Activated T-cell treated with anti-CD3 and anti-CD28 coated beads, Interleukin-2, amount 50 U/mL, for 1 hour (primary cell): ENCODE results near the gene SMIM22.

Source experiments
- DNase-seq: peaks from one replicate; pipeline ENCODE4 v3.0.0-alpha.2; 2020

The SMIM22 gene

GRCh38 chr16:4795181-4795827 lies at the start of gene SMIM22:
Gene SMIM22, plus strand, starts transcription at chr16:4795369. Its CDS starts 366 bp downstream, at chr16:4795735.
- no peak for DNase-seq

GRCh38 chr16:4746215-4746614 lies 49.0 kb upstream of the SMIM22 start:
- DNase-seq, result no peak

GRCh38 chr16:4746991-4747574 lies 48.1 kb upstream of the SMIM22 start:
- DNase-seq, result no peak

- no peak for DNase-seq
These were observed 47.1 kb upstream of the SMIM22 start for GRCh38 chr16:4747906-4748681.

GRCh38 chr16:4748682-4749411 lies 46.3 kb upstream of the SMIM22 start:
- DNase-seq, result no peak

GRCh38 chr16:4749700-4750257 lies 45.4 kb upstream of the SMIM22 start:
- DNase-seq, result no peak

GRCh38 chr16:4750896-4751295 lies 44.3 kb upstream of the SMIM22 start:
- no peak for DNase-seq

- DNase-seq, result no peak
These were observed 42.6 kb upstream of the SMIM22 start for GRCh38 chr16:4752351-4753100.

- no peak for DNase-seq
These were observed 41.9 kb upstream of the SMIM22 start for GRCh38 chr16:4753227-4753626.

GRCh38 chr16:4754865-4755264 lies 40.3 kb upstream of the SMIM22 start:
- no peak for DNase-seq

- DNase-seq, result no peak
These were observed 39.5 kb upstream of the SMIM22 start for GRCh38 chr16:4755687-4756086.

GRCh38 chr16:4760221-4760910 lies 34.8 kb upstream of the SMIM22 start:
- DNase-seq, result no peak

- DNase-seq, result no peak
These were observed 33.0 kb upstream of the SMIM22 start for GRCh38 chr16:4762205-4762604.

- DNase-seq, result no peak
These were observed 31.4 kb upstream of the SMIM22 start for GRCh38 chr16:4763791-4764190.

GRCh38 chr16:4765511-4766474 lies 29.4 kb upstream of the SMIM22 start:
- no peak for DNase-seq

- DNase-seq, result peak; percentile 99
These were observed 28.1 kb upstream of the SMIM22 start, which contains the start of gene ZNF500 for GRCh38 chr16:4766875-4767628. Gene ZNF500, minus strand, starts transcription at chr16:4767162. Its CDS starts 1,184 bp downstream, at chr16:4765978.

- no peak for DNase-seq
These were observed 27.2 kb upstream of the SMIM22 start for GRCh38 chr16:4767872-4768548.

- peak; percentile 83 for DNase-seq
These were observed 26.4 kb upstream of the SMIM22 start for GRCh38 chr16:4768549-4769305.
